GM06990 (cell line): ENCODE results near the gene ARHGAP15.

Experiments
- DNase-seq: peaks from one replicate; pipeline ENCODE4 v3.0.0-alpha.2; 2011; ENCODE audit not compliant: insufficient read length; ENCODE audit errors: extremely low read depth
- H3K27me3 ChIP-seq: replicated peaks from 2 replicates; pipeline ENCODE4 v1.6.0; 2011; ENCODE audit warnings: low read length; ENCODE audit not compliant: control insufficient read depth, insufficient read depth
- H3K36me3 ChIP-seq: 2 replicates; pipeline ENCODE4 v1.5.1; 2011; ENCODE audit warnings: low read length; ENCODE audit not compliant: control insufficient read depth, insufficient read depth
- H3K4me3 ChIP-seq: replicated peaks from 2 replicates; pipeline ENCODE4 v1.5.1; 2011; ENCODE audit warnings: low read depth, mild to moderate bottlenecking, control low read depth, low read length
- CTCF ChIP-seq: IDR thresholded peaks from 2 replicates; pipeline ENCODE4 v1.5.1; 2011; ENCODE audit warnings: low read length, control low read depth, mild to moderate bottlenecking, inconsistent platforms; ENCODE audit not compliant: insufficient read depth, poor library complexity, severe bottlenecking

The ARHGAP15 gene

GRCh38 chr2:143371616-143372015, 242.4 kb downstream of the ARHGAP15 start:
- H3K4me3 ChIP-seq = no peak overlapping the region
- DNase-seq = no peak
- no peak for TF ChIP-seq CTCF
- no peaks in the 10 kb centered on the region for H3K36me3 ChIP-seq
- H3K27me3 ChIP-seq = no peaks in the 10 kb centered on the region

GRCh38 chr2:143375384-143375880, 246.2 kb downstream of the ARHGAP15 start:
- H3K4me3 ChIP-seq = no peak overlapping the region
- H3K36me3 ChIP-seq = no peaks in the 10 kb centered on the region
- no peaks in the 10 kb centered on the region for H3K27me3 ChIP-seq
- no peak for TF ChIP-seq CTCF
- no peak for DNase-seq

- Histone ChIP-seq H3K36me3 (no peaks in the 10 kb centered on the region), H3K4me3 (no peak overlapping the region), H3K27me3 (no peaks in the 10 kb centered on the region)
- DNase-seq = no peak
- no peak for TF ChIP-seq CTCF
Measured at GRCh38 chr2:143378996-143379395, 249.8 kb downstream of the ARHGAP15 start.

GRCh38 chr2:143379955-143380354, 250.7 kb downstream of the ARHGAP15 start:
- DNase-seq = no peak
- H3K4me3 ChIP-seq = no peak overlapping the region
- H3K27me3 ChIP-seq = no peaks in the 10 kb centered on the region
- H3K36me3 ChIP-seq = no peaks in the 10 kb centered on the region
- TF ChIP-seq CTCF = no peak

GRCh38 chr2:143382573-143382972, 253.4 kb downstream of the ARHGAP15 start:
- no peak for TF ChIP-seq CTCF
- H3K4me3 ChIP-seq = no peak overlapping the region
- DNase-seq = no peak

GRCh38 chr2:143383016-143383415, 253.8 kb downstream of the ARHGAP15 start:
- H3K27me3 ChIP-seq = no peaks in the 10 kb centered on the region
- H3K4me3 ChIP-seq = no peak overlapping the region
- no peaks in the 10 kb centered on the region for H3K36me3 ChIP-seq
- no peak for TF ChIP-seq CTCF
- no peak for DNase-seq

More at GRCh38 chr2:143382573-143382972, 253.4 kb downstream of the ARHGAP15 start:
- Histone ChIP-seq H3K36me3 (no peaks in the 10 kb centered on the region), H3K27me3 (no peaks in the 10 kb centered on the region)
